Lower leg skin (tissue), 4 donors: ENCODE data around the gene MAJIN. TPM values are rescaled to one million over a fixed set of nuclear protein-coding genes. Genes with fewer than 3 reads are reported as not detected.

ENCODE experiments used
- DNase-seq, 2 donors: peaks; one replicate each; pipeline ENCODE4 v3.0.0-alpha.2; 2019; ENCODE audit warnings: low spot score in 2 of 2
- H3K4me3 ChIP-seq: fragments of 200-600 bp; sonication (generic); 2 replicates; pipeline ENCODE4 v1.5.1; 2017; ENCODE audit warnings: mild to moderate bottlenecking, low read depth; ENCODE audit not compliant: poor library complexity, severe bottlenecking
- POLR2A ChIP-seq, 2 donors: fragments of 450-650 bp; IDR thresholded peaks; one replicate each; pipeline ENCODE4 v1.6.1; 2016 to 2017; ENCODE audit warnings: antibody characterized with exemption in 2 of 2, mild to moderate bottlenecking in 1 of 2, moderate library complexity in 1 of 2
- WGBS, 2 donors: methylation state at CpG; one replicate each; pipeline ENCODE4 v1.1.5; 2018; 5-methylcytosine and 5-hydroxymethylcytosine counted together
- intact Hi-C: fragments of 100-400 bp; cut with DNase I; formaldehyde crosslinking; loops from one replicate; pipeline ENCODE4 v1.15.0; 2023; ENCODE audit warnings: low total_unique reads
- total RNA-seq, 4 donors: library from RNA; depleted of rRNA; stranded (reverse); fragments of >200 nt; gene quantifications; one replicate each; pipeline ENCODE4 v1.1.0, GENCODE V29; 2016
- TF ChIP-seq, protein P1 (sequence below), 3 donors: fragments of 450-650 bp; IDR thresholded peaks; one replicate each; pipeline ENCODE4 v1.5.1; 2016; ENCODE audit warnings: antibody characterized with exemption in 3 of 3, mild to moderate bottlenecking in 3 of 3, moderate library complexity in 2 of 3

Gene MAJIN
- total RNA-seq, 4 donors from 2014 or later: not detected

DNA sequence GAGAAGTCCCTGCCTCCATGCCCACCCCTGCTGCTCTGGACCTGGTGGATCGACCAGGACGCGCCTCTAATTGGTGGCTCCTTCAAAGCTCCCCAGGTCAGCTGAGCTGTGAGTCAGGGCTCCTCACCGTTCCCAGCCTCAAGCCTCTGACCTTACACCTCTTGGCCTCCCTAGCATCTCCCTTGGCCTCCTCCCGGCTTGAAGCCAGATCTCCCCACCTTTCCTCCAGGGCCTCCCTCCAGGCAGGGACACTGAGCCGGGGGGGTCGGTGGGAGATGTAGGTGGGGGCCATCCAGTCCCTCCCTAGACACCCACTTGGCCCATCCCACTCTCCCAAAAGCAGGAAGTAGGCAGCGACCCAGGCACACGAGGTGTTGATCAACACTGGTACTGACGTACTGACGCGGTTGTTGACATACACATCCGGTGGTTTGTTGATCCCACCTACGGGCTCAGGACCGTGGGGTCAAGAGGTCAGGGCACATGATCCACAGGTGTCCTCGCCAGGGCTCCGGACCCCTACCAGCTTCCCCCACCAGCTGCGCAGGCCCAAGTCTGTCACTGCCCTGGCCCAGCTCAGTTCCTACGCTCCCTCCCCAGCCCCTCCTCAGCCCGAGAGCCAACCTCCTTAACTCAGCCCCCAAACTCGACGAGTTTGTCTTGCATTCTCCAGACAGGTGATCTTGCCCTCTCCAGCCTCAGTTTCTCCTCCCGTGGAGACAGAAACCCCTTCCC is 55.7 kb downstream of the MAJIN start:
- DNase-seq: peak; percentile 69 to 92
- intact Hi-C loops: no loop called here
- TF ChIP-seq, protein P1, sequence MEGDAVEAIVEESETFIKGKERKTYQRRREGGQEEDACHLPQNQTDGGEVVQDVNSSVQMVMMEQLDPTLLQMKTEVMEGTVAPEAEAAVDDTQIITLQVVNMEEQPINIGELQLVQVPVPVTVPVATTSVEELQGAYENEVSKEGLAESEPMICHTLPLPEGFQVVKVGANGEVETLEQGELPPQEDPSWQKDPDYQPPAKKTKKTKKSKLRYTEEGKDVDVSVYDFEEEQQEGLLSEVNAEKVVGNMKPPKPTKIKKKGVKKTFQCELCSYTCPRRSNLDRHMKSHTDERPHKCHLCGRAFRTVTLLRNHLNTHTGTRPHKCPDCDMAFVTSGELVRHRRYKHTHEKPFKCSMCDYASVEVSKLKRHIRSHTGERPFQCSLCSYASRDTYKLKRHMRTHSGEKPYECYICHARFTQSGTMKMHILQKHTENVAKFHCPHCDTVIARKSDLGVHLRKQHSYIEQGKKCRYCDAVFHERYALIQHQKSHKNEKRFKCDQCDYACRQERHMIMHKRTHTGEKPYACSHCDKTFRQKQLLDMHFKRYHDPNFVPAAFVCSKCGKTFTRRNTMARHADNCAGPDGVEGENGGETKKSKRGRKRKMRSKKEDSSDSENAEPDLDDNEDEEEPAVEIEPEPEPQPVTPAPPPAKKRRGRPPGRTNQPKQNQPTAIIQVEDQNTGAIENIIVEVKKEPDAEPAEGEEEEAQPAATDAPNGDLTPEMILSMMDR (IDR thresholded peaks at IDR 0.05): no peak
- TF ChIP-seq POLR2A (IDR thresholded peaks at IDR 0.05): no peak
- H3K4me3 ChIP-seq: peak overlapping the region; percentile 97
- 2 to 7% methylated on average over 23 of the region's 23 CpGs for WGBS, 2 donors

DNA sequence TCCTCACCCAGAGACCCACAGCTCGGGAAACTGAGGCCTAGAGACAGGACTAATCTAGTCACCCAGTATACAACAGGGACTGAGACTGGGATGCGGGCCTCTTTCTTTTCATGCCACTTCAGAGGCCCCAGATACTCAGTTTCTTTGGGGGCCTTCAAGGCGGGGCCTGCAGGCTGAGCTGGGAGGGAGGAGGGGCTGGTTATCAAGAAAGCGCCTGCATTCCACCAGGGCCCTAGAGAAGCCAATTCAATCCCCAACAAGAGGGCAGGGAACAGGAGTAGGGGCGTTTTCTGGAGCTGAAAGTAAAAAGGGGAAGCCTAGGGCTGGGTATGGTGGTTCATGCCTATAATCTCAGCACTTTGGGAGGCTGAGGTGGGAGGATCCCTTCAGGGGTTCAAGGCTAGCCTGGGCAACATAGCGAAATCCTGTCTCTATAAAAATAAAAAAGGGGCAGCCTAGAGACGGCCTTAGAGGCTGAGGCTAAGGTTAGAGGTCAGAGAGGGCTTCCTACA is 56.5 kb downstream of the MAJIN start:
- TF ChIP-seq, protein P1 (IDR thresholded peaks at IDR 0.05): no peak
- TF ChIP-seq POLR2A (IDR thresholded peaks at IDR 0.05): no peak
- no peak for DNase-seq
- no peak overlapping the region for H3K4me3 ChIP-seq
- intact Hi-C loops: no loop called here
- WGBS, 2 donors: 75 to 76% methylated on average over 7 of the region's 7 CpGs

DNA sequence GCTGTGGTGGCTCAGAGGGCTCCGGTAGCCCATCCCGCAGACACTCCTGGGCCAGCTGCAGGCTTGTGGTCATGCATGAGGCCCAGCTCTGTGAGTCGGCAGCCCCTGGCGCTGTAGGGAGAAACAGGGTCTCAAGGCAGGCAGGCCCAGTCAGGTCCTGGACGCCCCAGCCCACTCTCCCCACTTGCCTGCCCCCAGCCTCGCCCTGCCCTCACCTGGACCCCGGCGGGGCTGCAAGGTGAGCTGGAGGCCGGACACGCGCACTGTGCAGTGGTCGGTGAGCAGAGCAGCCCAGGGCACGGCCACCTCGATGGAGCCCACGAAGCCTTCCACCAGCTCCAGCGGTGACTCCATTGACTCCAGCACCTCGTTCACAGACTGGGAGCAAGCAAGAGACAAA is 57.8 kb downstream of the MAJIN start:
- no peak for DNase-seq
- 91 to 97% methylated on average over 7 to 10 of the region's 17 CpGs for WGBS, 2 donors
- intact Hi-C loops: no loop called here
- H3K4me3 ChIP-seq: no peak overlapping the region
- TF ChIP-seq, protein P1 (IDR thresholded peaks at IDR 0.05): no peak
- no peak for TF ChIP-seq POLR2A (IDR thresholded peaks at IDR 0.05)

DNA sequence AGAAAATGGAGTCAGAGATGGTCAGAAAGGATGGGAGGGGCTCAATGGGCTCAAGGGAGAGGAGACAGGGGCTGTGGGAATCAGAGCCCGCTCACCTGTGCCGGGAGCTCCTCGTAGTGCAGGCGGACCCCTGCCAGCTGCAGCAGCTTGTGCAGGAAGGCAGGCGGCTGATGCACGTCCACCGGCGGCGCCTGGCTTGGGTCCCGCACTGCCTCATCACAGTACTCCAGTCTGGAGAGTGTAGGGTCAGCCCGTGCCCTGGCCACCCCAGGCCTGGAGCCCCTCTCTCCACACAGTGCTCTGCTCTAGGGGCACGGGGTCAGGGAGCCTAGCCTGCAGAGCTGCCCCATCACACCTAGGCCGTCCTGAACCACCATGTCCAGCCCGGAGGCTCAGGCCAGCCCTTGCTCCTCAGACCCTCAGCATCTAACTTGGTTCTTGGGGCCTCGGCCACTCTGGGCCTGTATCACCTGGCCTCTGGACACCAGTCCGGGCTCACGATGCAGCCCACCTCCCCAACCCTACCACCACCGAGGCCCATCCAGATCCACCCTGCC is 58.7 kb downstream of the MAJIN start:
- WGBS, 2 donors: 91 to 99% methylated on average over 8 to 16 of the region's 18 CpGs
- intact Hi-C loops: no loop called here
- DNase-seq: no peak
- H3K4me3 ChIP-seq: no peak overlapping the region
- TF ChIP-seq, protein P1 (IDR thresholded peaks at IDR 0.05): no peak
- no peak for TF ChIP-seq POLR2A (IDR thresholded peaks at IDR 0.05)

DNA sequence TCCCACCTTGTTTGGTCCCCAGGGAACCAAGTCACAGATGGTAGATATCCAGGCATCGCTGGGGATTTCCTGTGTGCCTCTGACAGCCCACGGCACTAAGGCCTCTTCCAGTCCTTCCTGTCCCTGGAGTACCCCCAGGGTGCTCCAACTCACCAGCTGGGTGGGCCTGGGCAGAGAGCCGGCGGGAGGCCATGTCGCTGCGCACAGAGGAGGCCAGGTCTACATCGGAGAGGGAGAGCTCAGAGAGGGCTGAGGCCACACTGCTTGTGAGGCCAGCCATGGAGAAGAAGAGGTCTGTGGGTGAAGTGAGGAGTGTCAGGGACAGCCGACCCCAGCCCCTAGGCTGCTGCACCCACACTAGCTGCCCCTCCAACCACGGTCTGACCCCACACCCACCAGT is 60.2 kb downstream of the MAJIN start:
- intact Hi-C loops: no loop called here
- no peak for DNase-seq
- no peak overlapping the region for H3K4me3 ChIP-seq
- no peak for TF ChIP-seq POLR2A (IDR thresholded peaks at IDR 0.05)
- TF ChIP-seq, protein P1 (IDR thresholded peaks at IDR 0.05): no peak
- WGBS, 2 donors: 89 to 92% methylated on average over 7 to 9 of the region's 9 CpGs
